Erythroblast (primary cell): ENCODE data around the gene LRMDA.

Experiments
- GATA1 ChIP-seq: IDR thresholded peaks from 2 replicates; pipeline ENCODE4 v1.6.1; 2011; ENCODE audit warnings: low read depth, mild to moderate bottlenecking, control low read depth, low read length, moderate library complexity
- POLR2A ChIP-seq: IDR thresholded peaks from 2 replicates; pipeline ENCODE4 v1.6.1; 2011; ENCODE audit warnings: mild to moderate bottlenecking, low read length

DNA sequence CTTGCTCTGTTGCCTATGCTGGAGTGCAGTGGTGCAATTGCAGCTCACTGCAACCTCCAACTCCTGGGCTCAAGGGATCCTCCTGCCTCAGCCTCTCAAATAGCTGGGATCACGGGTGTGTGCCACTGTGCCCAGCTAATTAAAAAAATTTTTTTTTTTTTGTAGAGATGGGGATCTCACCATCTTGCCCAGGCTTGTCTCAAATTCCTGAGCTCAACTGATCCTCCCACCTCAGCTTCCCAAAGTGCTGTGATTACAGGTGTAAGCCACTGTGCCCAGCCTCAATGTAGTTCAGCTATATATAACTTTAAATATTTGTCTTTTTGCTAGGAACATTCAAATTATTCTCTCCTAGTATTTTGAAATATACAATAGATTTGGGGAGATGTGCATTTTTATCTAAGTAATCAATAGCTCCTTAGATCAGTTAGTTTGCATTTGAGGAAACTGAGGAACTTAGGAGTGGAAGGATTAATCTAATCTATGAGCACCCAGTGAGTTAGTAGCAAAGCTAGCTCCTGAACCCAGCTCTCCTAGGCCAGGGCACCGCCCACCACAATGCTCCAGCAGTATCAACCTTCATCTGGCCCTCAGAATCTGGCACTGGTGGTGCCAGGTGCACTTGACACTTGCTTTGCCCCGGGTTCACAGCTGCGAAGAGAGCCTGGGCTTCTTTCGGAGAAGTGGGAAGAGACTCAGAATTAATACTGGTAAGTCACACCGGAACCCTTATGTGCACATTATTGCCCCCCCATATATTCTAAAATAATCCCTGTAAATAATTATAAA, 5.9 kb upstream of the LRMDA start:
- TF ChIP-seq POLR2A = no peak
- TF ChIP-seq GATA1 = no peak
